TTC549 (cell line): ENCODE data around the gene GTF3C1.

Experiments
- FAIRE-seq: peaks from 2 replicates; lab custom pipeline; 2012; peaks lifted over from hg19 to GRCh38; lab: Jason Lieb, UNC

The GTF3C1 gene

GRCh38 chr16:27483088-27483437 lies 66.7 kb downstream of the GTF3C1 start:
- no peak for FAIRE-seq

GRCh38 chr16:27482397-27483087 lies 67.2 kb downstream of the GTF3C1 start:
- FAIRE-seq = no peak

GRCh38 chr16:27481282-27481934 lies 68.3 kb downstream of the GTF3C1 start:
- FAIRE-seq = no peak

GRCh38 chr16:27480761-27481160 lies 69.0 kb downstream of the GTF3C1 start:
- FAIRE-seq = no peak

- FAIRE-seq = no peak
Observed at GRCh38 chr16:27476240-27476639, 73.5 kb downstream of the GTF3C1 start.

GRCh38 chr16:27475561-27475960 lies 74.2 kb downstream of the GTF3C1 start:
- no peak for FAIRE-seq

GRCh38 chr16:27474921-27475320 lies 74.8 kb downstream of the GTF3C1 start:
- FAIRE-seq = no peak

- FAIRE-seq = no peak
Observed at GRCh38 chr16:27474041-27474440, 75.7 kb downstream of the GTF3C1 start.

- FAIRE-seq = no peak
Observed at GRCh38 chr16:27473101-27473900, 76.4 kb downstream of the GTF3C1 start.

- no peak for FAIRE-seq
Observed at GRCh38 chr16:27472091-27473020, 77.4 kb downstream of the GTF3C1 start.

- no peak for FAIRE-seq
Observed at GRCh38 chr16:27471661-27472060, 78.1 kb downstream of the GTF3C1 start.

- FAIRE-seq = no peak
Observed at GRCh38 chr16:27470567-27471431, 78.9 kb downstream of the GTF3C1 start.

- no peak for FAIRE-seq
Observed at GRCh38 chr16:27468941-27469531, 80.7 kb downstream of the GTF3C1 start.

GRCh38 chr16:27465483-27465879 lies 84.2 kb downstream of the GTF3C1 start:
- no peak for FAIRE-seq

- no peak for FAIRE-seq
Observed at GRCh38 chr16:27464626-27465482, 84.9 kb downstream of the GTF3C1 start.

GRCh38 chr16:27463741-27464591 lies 85.7 kb downstream of the GTF3C1 start:
- no peak for FAIRE-seq

GRCh38 chr16:27462846-27463682 lies 86.6 kb downstream of the GTF3C1 start:
- no peak for FAIRE-seq
